ENCODE measurements around the gene XXYLT1.

DNA sequence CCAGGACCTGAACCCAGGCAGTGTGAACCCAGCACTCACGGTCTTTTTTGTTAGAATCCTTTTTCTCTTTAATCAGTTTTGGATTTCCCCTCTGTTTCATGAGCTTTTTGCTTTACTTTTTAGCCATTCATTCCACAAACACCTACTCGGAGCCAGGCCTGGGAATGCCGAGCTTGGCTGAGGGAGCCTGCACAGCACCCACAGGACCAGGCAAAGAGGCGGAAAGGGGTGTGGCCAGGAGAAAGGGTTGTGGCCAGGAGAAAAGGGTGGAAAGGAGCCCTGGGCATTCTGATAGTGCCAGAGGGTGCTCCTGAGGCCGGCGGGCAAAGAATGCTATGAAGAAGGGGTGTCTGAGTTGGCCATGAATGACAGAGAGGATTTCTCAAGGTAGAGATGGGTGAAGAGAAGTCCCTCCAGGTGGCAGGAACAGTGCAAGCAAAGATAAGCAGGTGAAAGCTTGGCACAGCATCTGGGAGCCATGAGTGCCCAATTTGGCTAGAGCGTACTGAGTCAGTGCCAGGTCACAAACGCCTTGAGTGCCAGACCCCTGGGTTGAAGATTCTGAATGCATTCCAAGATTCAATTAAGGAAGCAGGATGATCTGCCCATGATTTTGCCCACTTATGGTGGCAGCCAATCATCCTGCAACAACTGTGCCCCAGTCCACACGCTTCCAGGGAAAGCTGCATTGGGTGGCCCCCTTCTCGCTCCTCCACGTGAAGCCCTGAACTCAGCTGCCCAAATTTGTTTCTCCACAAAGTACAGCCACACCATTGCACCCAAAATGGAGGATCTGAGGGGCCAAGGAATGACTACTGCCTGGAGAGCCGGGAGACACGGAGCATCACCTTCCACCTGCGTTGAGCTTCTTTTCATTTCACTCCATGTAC is 157.2 kb downstream of the XXYLT1 start:
- TF ChIP-seq CTCF (IDR thresholded peaks at IDR 0.05): no peak
- TF ChIP-seq EZH2phosphoT487 (IDR thresholded peaks at IDR 0.05): no peak
